Measurements from ENCODE around the gene RFTN2. TPM values are rescaled to one million over a fixed set of nuclear protein-coding genes. Genes with fewer than 3 reads are reported as not detected.

The RFTN2 gene
- total and polyA plus RNA-seq, 2 of the 13 experiments (the other 11 are each of a cell fraction or from before 2014, with no cell fraction given) = not detected

DNA sequence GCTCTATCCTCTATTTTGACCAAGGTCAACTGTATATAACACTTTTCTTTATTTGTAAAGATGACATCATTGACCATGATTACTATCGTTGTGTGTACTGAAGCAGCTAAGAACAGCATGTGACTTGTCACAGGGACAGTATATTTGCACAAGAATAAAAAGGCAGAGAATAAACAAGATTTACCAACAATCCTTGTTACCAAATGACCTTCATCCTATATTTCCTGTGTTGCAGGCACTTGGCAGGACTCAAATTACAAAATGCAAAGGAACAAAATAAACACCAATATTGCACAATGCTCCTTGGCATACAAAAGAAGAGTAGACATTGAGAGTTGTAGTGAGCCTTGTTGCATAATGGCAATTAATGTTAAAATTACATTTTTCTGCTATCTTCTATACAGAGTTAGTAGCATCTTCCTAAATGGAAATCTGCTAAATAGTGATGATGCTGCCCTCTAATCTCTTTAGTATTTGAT lies 61.8 kb downstream of the RFTN2 start (continued):
- TF ChIP-seq, protein P1, sequence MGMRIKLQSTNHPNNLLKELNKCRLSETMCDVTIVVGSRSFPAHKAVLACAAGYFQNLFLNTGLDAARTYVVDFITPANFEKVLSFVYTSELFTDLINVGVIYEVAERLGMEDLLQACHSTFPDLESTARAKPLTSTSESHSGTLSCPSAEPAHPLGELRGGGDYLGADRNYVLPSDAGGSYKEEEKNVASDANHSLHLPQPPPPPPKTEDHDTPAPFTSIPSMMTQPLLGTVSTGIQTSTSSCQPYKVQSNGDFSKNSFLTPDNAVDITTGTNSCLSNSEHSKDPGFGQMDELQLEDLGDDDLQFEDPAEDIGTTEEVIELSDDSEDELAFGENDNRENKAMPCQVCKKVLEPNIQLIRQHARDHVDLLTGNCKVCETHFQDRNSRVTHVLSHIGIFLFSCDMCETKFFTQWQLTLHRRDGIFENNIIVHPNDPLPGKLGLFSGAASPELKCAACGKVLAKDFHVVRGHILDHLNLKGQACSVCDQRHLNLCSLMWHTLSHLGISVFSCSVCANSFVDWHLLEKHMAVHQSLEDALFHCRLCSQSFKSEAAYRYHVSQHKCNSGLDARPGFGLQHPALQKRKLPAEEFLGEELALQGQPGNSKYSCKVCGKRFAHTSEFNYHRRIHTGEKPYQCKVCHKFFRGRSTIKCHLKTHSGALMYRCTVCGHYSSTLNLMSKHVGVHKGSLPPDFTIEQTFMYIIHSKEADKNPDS (CRISPR knock-in tag; IDR thresholded peaks at IDR 0.05) = peak; percentile 80; the same call in 1 of the 2 replicates
- TF ChIP-seq, protein P2, sequence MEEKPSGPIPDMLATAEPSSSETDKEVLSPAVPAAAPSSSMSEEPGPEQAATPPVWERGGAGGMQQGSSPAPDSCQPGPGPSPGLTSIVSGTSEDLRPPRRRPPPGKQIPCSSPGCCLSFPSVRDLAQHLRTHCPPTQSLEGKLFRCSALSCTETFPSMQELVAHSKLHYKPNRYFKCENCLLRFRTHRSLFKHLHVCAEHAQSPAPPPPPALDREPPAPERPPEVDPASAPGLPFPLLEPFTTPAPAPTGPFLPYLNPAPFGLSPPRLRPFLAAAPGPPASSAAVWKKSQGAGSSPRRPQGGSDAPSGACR (CRISPR knock-in tag; IDR thresholded peaks at IDR 0.05) = peak; percentile 94
- TF ChIP-seq, protein P3, sequence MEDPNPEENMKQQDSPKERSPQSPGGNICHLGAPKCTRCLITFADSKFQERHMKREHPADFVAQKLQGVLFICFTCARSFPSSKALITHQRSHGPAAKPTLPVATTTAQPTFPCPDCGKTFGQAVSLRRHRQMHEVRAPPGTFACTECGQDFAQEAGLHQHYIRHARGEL (CRISPR knock-in tag; IDR thresholded peaks at IDR 0.05) = no peak
- TF ChIP-seq MAFF (IDR thresholded peaks at IDR 0.05; ENCODE audit: low read depth, low read length) (peak; percentile 44; the same call in 1 of the 2 replicates), ZNF766 (CRISPR knock-in tag; IDR thresholded peaks at IDR 0.05; ENCODE audit: borderline replicate concordance) (no peak), SIN3B (IDR thresholded peaks at IDR 0.05; ENCODE audit: low read length) (no peak), ZNF670 (CRISPR knock-in tag; IDR thresholded peaks at IDR 0.05; ENCODE audit: borderline replicate concordance) (peak; percentile 91; the same call in 1 of the 2 replicates), NFE2 (CRISPR knock-in tag; IDR thresholded peaks at IDR 0.05) (no peak), ZBTB38 (CRISPR knock-in tag; IDR thresholded peaks at IDR 0.05) (no peak), ZNF772 (CRISPR knock-in tag; IDR thresholded peaks at IDR 0.05) (peak; percentile 98), SALL1 (CRISPR knock-in tag; IDR thresholded peaks at IDR 0.05) (peak; percentile 91; the same call in 1 of the 2 replicates), NR3C1 (CRISPR knock-in tag; IDR thresholded peaks at IDR 0.05) (no peak), ZNF460 (CRISPR knock-in tag; IDR thresholded peaks at IDR 0.05; ENCODE audit: borderline replicate concordance) (no peak; the same call in 1 of the 2 replicates), CHCHD3 (CRISPR knock-in tag; IDR thresholded peaks at IDR 0.05) (no peak), ZSCAN12 (CRISPR knock-in tag; IDR thresholded peaks at IDR 0.05) (no peak)
- TF ChIP-seq, protein P4, sequence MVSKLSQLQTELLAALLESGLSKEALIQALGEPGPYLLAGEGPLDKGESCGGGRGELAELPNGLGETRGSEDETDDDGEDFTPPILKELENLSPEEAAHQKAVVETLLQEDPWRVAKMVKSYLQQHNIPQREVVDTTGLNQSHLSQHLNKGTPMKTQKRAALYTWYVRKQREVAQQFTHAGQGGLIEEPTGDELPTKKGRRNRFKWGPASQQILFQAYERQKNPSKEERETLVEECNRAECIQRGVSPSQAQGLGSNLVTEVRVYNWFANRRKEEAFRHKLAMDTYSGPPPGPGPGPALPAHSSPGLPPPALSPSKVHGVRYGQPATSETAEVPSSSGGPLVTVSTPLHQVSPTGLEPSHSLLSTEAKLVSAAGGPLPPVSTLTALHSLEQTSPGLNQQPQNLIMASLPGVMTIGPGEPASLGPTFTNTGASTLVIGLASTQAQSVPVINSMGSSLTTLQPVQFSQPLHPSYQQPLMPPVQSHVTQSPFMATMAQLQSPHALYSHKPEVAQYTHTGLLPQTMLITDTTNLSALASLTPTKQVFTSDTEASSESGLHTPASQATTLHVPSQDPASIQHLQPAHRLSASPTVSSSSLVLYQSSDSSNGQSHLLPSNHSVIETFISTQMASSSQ (IDR thresholded peaks at IDR 0.05; ENCODE audit: low read depth) = peak; percentile 85
- TF ChIP-seq, protein P4 (CRISPR knock-in tag; IDR thresholded peaks at IDR 0.05; ENCODE audit: borderline replicate concordance) = peak; percentile 96
- TF ChIP-seq, protein P5, sequence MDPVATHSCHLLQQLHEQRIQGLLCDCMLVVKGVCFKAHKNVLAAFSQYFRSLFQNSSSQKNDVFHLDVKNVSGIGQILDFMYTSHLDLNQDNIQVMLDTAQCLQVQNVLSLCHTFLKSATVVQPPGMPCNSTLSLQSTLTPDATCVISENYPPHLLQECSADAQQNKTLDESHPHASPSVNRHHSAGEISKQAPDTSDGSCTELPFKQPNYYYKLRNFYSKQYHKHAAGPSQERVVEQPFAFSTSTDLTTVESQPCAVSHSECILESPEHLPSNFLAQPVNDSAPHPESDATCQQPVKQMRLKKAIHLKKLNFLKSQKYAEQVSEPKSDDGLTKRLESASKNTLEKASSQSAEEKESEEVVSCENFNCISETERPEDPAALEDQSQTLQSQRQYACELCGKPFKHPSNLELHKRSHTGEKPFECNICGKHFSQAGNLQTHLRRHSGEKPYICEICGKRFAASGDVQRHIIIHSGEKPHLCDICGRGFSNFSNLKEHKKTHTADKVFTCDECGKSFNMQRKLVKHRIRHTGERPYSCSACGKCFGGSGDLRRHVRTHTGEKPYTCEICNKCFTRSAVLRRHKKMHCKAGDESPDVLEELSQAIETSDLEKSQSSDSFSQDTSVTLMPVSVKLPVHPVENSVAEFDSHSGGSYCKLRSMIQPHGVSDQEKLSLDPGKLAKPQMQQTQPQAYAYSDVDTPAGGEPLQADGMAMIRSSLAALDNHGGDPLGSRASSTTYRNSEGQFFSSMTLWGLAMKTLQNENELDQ (CRISPR knock-in tag; IDR thresholded peaks at IDR 0.05; ENCODE audit: borderline replicate concordance) = peak; percentile 76; the same call in 1 of the 2 replicates

All from HepG2 (cell line).